GM10266 (cell line): ENCODE measurements around the gene SLC15A2.
"Not testable (repeated sequence)": the region's sequence is repeated elsewhere in the genome, so short reads cannot be mapped to it uniquely, and the experiment has no call there.

Experiments used
- DNase-seq: peaks from one replicate; pipeline ENCODE4 v3.0.0; 2012; ENCODE audit errors: extremely low spot score
- TF ChIP-seq, protein P1 (sequence below): IDR thresholded peaks from 2 replicates; pipeline ENCODE4 v1.5.1; 2012; ENCODE audit warnings: mild to moderate bottlenecking, low read depth; ENCODE audit not compliant: control insufficient read depth, insufficient read depth; ENCODE audit errors: missing control alignments

Gene SLC15A2, protein sequence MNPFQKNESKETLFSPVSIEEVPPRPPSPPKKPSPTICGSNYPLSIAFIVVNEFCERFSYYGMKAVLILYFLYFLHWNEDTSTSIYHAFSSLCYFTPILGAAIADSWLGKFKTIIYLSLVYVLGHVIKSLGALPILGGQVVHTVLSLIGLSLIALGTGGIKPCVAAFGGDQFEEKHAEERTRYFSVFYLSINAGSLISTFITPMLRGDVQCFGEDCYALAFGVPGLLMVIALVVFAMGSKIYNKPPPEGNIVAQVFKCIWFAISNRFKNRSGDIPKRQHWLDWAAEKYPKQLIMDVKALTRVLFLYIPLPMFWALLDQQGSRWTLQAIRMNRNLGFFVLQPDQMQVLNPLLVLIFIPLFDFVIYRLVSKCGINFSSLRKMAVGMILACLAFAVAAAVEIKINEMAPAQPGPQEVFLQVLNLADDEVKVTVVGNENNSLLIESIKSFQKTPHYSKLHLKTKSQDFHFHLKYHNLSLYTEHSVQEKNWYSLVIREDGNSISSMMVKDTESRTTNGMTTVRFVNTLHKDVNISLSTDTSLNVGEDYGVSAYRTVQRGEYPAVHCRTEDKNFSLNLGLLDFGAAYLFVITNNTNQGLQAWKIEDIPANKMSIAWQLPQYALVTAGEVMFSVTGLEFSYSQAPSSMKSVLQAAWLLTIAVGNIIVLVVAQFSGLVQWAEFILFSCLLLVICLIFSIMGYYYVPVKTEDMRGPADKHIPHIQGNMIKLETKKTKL

DNA sequence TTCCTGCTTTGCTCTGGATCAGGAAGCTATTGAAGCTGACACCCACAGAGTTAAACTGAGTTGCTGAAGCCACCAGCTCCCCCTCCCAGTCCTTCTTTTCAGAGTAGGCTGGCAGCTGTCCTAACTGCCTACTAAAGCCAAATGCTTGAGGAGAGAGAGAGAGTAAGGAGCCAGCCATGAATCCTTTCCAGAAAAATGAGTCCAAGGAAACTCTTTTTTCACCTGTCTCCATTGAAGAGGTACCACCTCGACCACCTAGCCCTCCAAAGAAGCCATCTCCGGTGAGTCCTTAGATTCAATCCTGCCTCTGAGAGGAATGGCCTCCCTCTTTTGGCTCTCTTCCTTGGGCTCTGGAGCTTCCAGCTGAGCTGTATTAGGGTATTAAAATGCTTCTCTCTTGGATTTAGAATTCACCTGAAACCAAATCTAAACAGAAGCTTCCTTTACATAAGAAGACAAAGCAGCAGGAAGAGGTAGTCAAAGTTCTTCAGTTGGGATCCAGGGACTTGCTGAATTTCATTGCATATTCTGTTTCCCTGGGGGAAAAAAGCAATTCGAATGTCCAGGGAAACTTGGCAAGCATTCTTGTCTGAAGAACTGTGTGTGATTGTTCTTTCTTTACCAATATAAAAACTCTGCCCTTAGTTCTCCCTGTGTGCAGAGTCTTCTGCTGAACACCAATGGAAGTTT lies at the start of gene SLC15A2:
Gene SLC15A2 (plus strand): TSS at position 101 of the 690 bp plus-strand sequence. CDS start 76 bp downstream, at position 177.
- no peak for DNase-seq

DNA sequence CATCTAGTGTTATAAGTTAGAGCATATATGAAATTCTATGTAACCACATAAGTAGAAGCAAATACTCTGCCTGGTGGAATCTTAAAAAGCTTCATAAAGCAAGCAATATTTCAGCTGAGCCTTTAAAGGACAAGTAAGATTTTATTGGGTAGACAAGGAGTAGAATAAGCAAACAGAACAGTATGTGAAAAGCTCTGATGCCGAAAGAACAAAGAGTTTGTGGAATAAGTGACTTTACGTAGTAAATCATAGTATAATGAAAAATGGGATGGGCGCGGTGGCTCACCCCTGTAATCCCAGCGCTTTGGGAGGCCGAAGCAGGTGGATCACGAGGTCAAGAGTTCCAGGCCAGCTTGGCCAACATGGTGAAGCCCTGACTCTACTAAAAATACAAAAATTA lies 49.3 kb upstream of the SLC15A2 start:
- TF ChIP-seq, protein P1, sequence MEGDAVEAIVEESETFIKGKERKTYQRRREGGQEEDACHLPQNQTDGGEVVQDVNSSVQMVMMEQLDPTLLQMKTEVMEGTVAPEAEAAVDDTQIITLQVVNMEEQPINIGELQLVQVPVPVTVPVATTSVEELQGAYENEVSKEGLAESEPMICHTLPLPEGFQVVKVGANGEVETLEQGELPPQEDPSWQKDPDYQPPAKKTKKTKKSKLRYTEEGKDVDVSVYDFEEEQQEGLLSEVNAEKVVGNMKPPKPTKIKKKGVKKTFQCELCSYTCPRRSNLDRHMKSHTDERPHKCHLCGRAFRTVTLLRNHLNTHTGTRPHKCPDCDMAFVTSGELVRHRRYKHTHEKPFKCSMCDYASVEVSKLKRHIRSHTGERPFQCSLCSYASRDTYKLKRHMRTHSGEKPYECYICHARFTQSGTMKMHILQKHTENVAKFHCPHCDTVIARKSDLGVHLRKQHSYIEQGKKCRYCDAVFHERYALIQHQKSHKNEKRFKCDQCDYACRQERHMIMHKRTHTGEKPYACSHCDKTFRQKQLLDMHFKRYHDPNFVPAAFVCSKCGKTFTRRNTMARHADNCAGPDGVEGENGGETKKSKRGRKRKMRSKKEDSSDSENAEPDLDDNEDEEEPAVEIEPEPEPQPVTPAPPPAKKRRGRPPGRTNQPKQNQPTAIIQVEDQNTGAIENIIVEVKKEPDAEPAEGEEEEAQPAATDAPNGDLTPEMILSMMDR, result no peak
- no peak for DNase-seq

More for the DNA sequence above, at the start of gene SLC15A2:
- TF ChIP-seq, protein P1, result no peak

DNA sequence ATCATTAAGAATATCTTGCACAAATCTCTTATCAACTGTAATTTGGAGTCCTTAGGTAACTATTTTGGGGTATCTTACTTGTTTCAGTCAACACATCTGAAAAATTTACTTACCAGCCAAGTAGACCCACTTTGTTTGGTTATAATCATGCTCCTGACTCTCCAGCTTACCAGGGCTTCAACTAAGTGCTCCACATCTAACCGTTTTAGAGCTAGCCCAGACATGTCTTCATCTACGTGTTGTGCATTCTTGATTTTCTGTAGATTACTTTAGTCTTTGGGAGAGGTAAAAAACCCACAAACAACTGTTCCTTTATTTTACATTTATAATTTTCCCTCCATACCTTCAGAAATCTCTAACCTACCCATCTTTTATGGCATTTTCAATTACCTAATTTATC lies 41.9 kb upstream of the SLC15A2 start:
- TF ChIP-seq, protein P1, result no peak
- DNase-seq, result no peak

DNA sequence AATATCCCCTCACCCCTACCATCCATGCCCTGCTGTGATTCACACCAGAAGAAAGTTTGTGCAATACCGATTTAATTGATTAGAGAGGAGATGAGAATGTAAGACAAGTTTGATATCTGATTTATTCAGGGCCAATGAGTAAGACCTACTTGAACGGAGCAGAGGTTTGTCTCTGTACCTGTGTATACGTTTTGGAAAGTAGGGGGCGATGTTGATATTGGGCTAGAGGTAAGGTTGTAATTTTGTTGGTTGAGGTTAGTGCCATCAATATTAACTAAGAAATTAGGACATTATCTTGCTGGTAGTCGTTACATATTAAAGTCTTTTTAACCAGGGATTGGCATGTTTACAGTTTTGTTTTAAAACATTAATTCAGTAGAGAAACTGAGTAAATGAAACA lies 38.6 kb upstream of the SLC15A2 start:
- TF ChIP-seq, protein P1, result peak; percentile 17
- DNase-seq, result no peak

DNA sequence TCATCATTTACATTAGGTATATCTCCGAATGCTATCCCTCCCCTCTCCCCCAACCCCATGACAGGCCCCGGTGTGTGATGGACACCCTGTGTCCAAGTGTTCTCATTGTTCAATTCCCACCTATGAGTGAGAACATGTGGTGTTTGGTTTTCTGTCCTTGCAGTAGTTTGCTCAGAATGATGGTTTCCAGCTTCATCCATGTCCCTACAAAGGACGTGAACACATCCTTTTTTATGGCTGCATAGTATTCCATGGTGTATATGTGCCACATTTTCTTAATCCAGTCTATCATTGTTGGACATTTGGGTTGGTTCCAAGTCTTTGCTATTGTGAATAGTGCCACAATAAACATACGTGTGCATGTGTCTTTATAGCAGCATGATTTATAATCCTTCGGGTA lies 36.4 kb upstream of the SLC15A2 start:
- not testable (repeated sequence) for DNase-seq

DNA sequence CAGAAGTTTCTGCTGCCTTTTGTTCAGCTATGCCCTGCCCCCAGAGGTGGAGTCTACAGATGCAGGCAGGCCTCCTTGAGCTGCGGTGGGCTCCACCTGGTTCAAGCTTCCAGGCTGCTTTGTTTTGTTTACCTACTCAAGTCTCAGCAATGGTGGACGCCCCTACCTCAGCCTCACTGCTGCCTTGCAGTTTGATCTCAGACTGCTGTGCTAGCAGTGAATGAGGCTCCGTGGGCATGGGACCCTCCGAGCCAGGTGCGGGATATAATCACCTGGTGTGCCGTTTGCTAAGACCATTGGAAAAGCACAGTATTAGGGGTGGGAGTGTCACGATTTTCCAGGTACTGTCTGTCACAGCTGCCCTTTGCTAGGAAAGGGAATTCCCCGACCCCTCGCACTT lies 31.0 kb upstream of the SLC15A2 start:
- DNase-seq, result not testable (repeated sequence)

DNA sequence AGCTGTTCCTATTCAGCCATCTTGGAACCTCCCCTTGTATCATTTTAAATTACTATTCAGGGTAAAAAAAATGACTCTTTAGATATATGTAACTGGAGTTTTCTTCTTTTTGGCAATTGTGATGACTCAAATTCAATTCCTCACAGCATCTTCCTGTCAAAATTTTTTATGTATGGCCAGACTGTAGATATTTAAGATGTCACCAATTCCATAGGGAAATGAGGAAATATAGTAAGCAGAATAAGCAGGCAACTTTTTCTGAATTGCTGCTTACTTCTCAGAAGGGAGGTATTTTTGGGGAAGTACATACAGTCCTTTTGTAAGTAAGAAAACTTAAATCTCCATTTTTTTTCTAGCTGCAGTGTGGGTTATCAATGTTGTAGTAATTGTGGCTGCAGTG lies 30.4 kb upstream of the SLC15A2 start:
- TF ChIP-seq, protein P1, result no peak

DNA sequence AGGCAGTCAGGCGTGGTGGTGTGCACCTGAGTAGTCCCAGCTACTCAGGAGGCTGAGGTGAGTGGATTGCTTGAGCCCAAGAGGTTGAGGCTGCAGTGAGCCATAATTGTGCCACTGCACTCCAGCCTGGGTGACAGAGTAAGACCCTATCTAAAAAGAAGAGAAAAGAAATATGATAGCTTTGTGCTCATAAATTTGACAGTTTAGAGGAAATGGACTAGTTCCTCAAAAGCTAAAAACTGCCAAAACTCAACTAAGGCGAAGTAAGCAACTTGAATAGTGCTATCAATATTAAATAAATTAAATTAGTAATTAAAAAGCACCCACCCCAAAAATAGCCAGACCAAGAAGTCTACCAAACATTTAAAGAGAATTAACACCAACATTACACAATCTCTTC lies 24.5 kb upstream of the SLC15A2 start:
- no peak for DNase-seq
- TF ChIP-seq, protein P1, result no peak

More for the DNA sequence above, 30.4 kb upstream of the SLC15A2 start:
- DNase-seq, result no peak
